ENCODE results near the gene BCORL1. TPM values are rescaled to one million over a fixed set of nuclear protein-coding genes. Genes with fewer than 3 reads are reported as not detected.

Gene BCORL1
- total RNA-seq, 1 donor from 2014 or later = 10.3 TPM

DNA sequence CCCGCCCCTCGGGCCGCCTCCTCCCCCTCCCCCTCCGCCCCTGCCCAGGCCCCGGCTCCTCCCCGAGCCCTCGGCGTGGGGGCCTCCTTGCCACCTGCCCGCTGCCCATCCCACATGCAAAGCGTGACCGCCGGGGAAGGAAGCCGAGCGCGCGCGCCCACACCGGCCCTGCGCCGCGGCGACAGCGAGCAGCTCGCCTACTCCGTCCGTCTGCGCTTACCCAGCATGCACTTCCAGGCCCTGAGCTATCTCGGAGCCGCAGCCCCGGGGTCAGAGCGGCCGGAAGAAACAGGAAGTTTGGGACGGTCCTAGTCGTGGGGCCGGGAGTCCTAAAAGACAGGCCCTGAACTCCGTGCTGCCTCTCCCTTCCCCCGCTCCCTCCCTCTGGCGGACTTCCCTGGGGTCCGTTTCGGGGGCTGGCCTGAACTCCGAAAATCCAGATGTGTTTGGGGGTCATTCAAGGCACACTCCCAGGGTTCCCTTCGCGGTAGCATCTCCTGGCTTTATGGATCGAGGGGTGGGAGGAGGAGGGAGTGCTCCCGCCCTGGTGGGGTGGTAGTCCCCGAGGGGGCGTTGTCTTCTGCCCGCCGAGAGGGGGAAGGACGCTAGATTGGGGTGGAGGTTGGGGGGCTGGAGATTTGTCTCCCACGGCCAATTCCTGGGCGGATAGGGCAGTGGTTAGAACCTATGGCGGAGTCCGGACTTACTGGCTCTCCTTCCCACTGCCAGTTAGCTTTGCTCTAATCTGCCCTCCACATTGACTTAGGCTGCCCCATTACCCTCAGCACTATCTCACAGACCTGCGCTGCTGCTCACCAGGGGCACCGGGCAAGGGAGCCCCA is 25.0 kb upstream of the BCORL1 start:
- Histone ChIP-seq H3K4me1 (no peaks in the 10 kb centered on the region), H3K27ac (peak overlapping the region in 1 of 2 donors; percentile 40), H3K4me3 (peak overlapping the region; percentile 45 to 63), H3K9me3 (no peaks in the 10 kb centered on the region), H3K27me3 (no peaks in the 10 kb centered on the region), H3K36me3 (no peaks in the 10 kb centered on the region)
- DNase-seq (ENCODE audit: low spot score in 2 of 2) = peak in 1 of 2 donors; percentile 75
- TF ChIP-seq, protein P1, sequence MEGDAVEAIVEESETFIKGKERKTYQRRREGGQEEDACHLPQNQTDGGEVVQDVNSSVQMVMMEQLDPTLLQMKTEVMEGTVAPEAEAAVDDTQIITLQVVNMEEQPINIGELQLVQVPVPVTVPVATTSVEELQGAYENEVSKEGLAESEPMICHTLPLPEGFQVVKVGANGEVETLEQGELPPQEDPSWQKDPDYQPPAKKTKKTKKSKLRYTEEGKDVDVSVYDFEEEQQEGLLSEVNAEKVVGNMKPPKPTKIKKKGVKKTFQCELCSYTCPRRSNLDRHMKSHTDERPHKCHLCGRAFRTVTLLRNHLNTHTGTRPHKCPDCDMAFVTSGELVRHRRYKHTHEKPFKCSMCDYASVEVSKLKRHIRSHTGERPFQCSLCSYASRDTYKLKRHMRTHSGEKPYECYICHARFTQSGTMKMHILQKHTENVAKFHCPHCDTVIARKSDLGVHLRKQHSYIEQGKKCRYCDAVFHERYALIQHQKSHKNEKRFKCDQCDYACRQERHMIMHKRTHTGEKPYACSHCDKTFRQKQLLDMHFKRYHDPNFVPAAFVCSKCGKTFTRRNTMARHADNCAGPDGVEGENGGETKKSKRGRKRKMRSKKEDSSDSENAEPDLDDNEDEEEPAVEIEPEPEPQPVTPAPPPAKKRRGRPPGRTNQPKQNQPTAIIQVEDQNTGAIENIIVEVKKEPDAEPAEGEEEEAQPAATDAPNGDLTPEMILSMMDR (IDR thresholded peaks at IDR 0.05) = no peak
- intact Hi-C loops (cut with DNase I) = no loop called here

DNA sequence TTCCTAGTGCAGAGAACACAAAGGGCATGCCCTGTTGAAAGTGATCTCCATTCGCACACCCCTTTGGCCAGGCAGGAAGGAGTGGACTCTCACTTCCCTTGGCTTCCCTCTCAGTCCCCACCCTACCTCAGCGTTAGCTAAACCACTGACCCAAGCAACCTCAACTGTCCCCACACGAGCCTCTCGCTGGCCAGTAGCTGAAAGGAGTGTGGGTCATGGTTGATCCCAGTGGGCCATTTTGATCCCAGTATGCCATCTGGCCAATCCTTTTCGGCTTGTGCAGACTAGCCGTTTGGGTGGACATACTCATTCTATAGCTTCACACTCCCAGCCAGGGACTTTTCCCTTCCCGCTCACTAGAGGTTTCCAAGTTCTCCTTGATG is 24.4 kb upstream of the BCORL1 start:
- no peak for DNase-seq (ENCODE audit: low spot score in 2 of 2)
- H3K9me3 ChIP-seq = no peaks in the 10 kb centered on the region
- H3K27ac ChIP-seq = no peak overlapping the region
- TF ChIP-seq, protein P1 (IDR thresholded peaks at IDR 0.05) = no peak
- H3K4me3 ChIP-seq = no peak overlapping the region
- H3K27me3 ChIP-seq = no peaks in the 10 kb centered on the region
- no peaks in the 10 kb centered on the region for H3K4me1 ChIP-seq
- intact Hi-C loops (cut with DNase I) = no loop called here
- H3K36me3 ChIP-seq = no peaks in the 10 kb centered on the region

- Histone ChIP-seq H3K9me3 (no peaks in the 10 kb centered on the region), H3K4me3 (no peak overlapping the region), H3K27me3 (no peaks in the 10 kb centered on the region), H3K27ac (no peak overlapping the region), H3K36me3 (no peaks in the 10 kb centered on the region), H3K4me1 (no peaks in the 10 kb centered on the region)
- TF ChIP-seq, protein P1 (IDR thresholded peaks at IDR 0.05) = no peak
- intact Hi-C loops (cut with DNase I) = no loop called here
- no peak for DNase-seq (ENCODE audit: low spot score in 2 of 2)
These were observed 23.5 kb upstream of the BCORL1 start for GRCh38 chrX:129958814-129959492.

DNA sequence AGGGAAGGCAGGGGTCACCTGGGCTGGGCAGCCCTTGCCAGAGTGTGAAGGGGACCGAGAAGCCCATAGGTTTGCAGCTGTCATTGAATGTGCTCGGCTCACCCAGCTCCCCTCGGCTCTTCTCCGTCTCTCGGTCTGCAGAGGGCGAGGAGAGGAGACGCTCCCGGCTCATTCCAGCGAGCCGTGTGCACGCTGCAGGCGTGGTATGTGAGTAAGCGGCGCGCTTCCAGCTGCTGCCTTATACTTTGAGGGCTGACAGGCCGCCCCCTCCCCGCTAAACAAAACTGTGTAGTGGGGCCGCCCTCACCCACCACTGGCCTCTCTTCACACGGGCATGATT is 23.0 kb upstream of the BCORL1 start:
- intact Hi-C loops (cut with DNase I) = no loop called here
- TF ChIP-seq, protein P1 (IDR thresholded peaks at IDR 0.05) = no peak

GRCh38 chrX:129961180-129962083 is 21.0 kb upstream of the BCORL1 start:
- H3K4me1 ChIP-seq = no peaks in the 10 kb centered on the region
- H3K4me3 ChIP-seq = no peak overlapping the region
- H3K27me3 ChIP-seq = no peaks in the 10 kb centered on the region
- intact Hi-C loops (cut with DNase I) = no loop called here
- H3K36me3 ChIP-seq = no peaks in the 10 kb centered on the region
- H3K9me3 ChIP-seq = no peaks in the 10 kb centered on the region
- DNase-seq (ENCODE audit: low spot score in 2 of 2) = peak in 1 of 2 donors; percentile 71
- TF ChIP-seq, protein P1 (IDR thresholded peaks at IDR 0.05) = no peak
- no peak overlapping the region for H3K27ac ChIP-seq

More for the DNA sequence above, 23.0 kb upstream of the BCORL1 start:
- Histone ChIP-seq H3K4me3 (no peak overlapping the region), H3K36me3 (no peaks in the 10 kb centered on the region), H3K27me3 (no peaks in the 10 kb centered on the region), H3K27ac (no peak overlapping the region), H3K4me1 (no peaks in the 10 kb centered on the region), H3K9me3 (no peaks in the 10 kb centered on the region)
- no peak for DNase-seq (ENCODE audit: low spot score in 2 of 2)

All from ascending aorta (tissue), 2 donors.